K562 (cell line): Measurements from ENCODE around the gene TP73. TPM values are rescaled to one million over a fixed set of nuclear protein-coding genes. Genes with fewer than 3 reads are reported as not detected.

Source experiments
- ATAC-seq: fragments of 200-7000 bp; cut with Tn5 transposase; 3 replicates; pipeline ENCODE4 v1.9.1; 2020; ENCODE audit warnings: moderate library complexity
- BruUV-seq: library from RNA; stranded (reverse); fragments of 400-500 nt; replicated peaks from 2 replicates; lab custom pipeline; 2021; lab: Mats Ljungman, UMichigan
- CTCF ChIA-PET: fragments of 300-600 bp; formaldehyde crosslinking; extraction: SDS; loops from one replicate; lab custom pipeline; 2021; ENCODE audit warnings: low intra/inter-chr PET ratio; lab: Yijun Ruan, JAX
- POLR2A ChIA-PET: fragments of 300-600, 350-650 bp; sonication (Branson Sonifier 250); formaldehyde crosslinking; extraction: SDS; loops from one replicate; lab custom pipeline; 2021; ENCODE audit warnings: antibody characterized with exemption, inconsistent platforms; lab: Yijun Ruan, JAX
- DNase-seq, 4 experiments: peaks; one replicate each; pipeline versions ENCODE4 v3.0.0 to v3.0.0-alpha.2; 2011 to 2018; ENCODE audit warnings: low spot score in 3 of 4, mixed read lengths in 3 of 4; ENCODE audit errors: extremely low read depth in 1 of 4
- FAIRE-seq: peaks from 2 replicates; lab custom pipeline; 2011; peaks lifted over from hg19 to GRCh38; lab: Jason Lieb, UNC
- H2AFZ ChIP-seq: 2 replicates; pipeline ENCODE4 v1.6.0; 2011; ENCODE audit warnings: low read depth, low read length, control low read depth, inconsistent platforms
- H3K27ac ChIP-seq: fragments of 200-600 bp; 3 replicates; pipeline ENCODE4 v1.8.0; 2011; ENCODE audit warnings: low read depth, mild to moderate bottlenecking, control low read depth, inconsistent platforms, low read length, moderate library complexity, mixed read lengths; ENCODE audit errors: extremely low read depth
- H3K27me3 ChIP-seq, 2 experiments: fragments of 300-600 bp in 1 of 2; 2 replicates in 1 of 2; 3 replicates in 1 of 2; pipeline versions ENCODE4 v1.6.0 to v1.8.0; 2011; ENCODE audit warnings: inconsistent platforms in 2 of 2, low read length in 2 of 2, mild to moderate bottlenecking in 1 of 2, mixed read lengths in 1 of 2, moderate library complexity in 1 of 2; ENCODE audit not compliant: control insufficient read depth in 2 of 2, insufficient read depth in 2 of 2
- H3K36me3 ChIP-seq: fragments of 300-600 bp; 3 replicates; pipeline ENCODE4 v1.8.0; 2011; ENCODE audit warnings: mild to moderate bottlenecking, low read length, inconsistent platforms; ENCODE audit not compliant: control insufficient read depth, insufficient read depth
- H3K4me1 ChIP-seq, 2 experiments: fragments of 200-600 bp in 1 of 2; replicated peaks in 1 of 2; 2 replicates in 1 of 2; 3 replicates in 1 of 2; pipeline versions ENCODE4 v1.5.1 to v1.8.0; 2011; ENCODE audit warnings: inconsistent platforms in 2 of 2, low read length in 2 of 2, mild to moderate bottlenecking in 1 of 2, mixed read lengths in 1 of 2, moderate library complexity in 1 of 2; ENCODE audit not compliant: control insufficient read depth in 2 of 2, insufficient read depth in 2 of 2
- H3K4me2 ChIP-seq: 2 replicates; pipeline ENCODE4 v1.6.1; 2011; ENCODE audit warnings: low read length, control low read depth, inconsistent platforms, mixed read lengths; ENCODE audit not compliant: insufficient read depth
- H3K4me3 ChIP-seq: fragments of 200-600 bp; sonication (generic), shearing (Covaris generic); 2 replicates; pipeline ENCODE4 v1.5.1; 2016; ENCODE audit warnings: control low read depth, inconsistent platforms
- H3K79me2 ChIP-seq: fragments of 200-600 bp; 3 replicates; pipeline ENCODE4 v1.8.0; 2011; ENCODE audit warnings: low read length, inconsistent platforms; ENCODE audit not compliant: control insufficient read depth, insufficient read depth
- H3K9ac ChIP-seq, 2 experiments: 2 replicates each; pipeline versions ENCODE4 v1.6.0 to v1.6.1; 2011; ENCODE audit warnings: low read depth in 2 of 2, low read length in 2 of 2, control low read depth in 1 of 2, inconsistent platforms in 1 of 2, mild to moderate bottlenecking in 1 of 2, mixed read lengths in 1 of 2; ENCODE audit not compliant: insufficient read depth in 1 of 2
- H3K9me1 ChIP-seq: one replicate; pipeline ENCODE4 v1.6.0; 2011; ENCODE audit warnings: inconsistent platforms, mild to moderate bottlenecking, low read length, moderate library complexity; ENCODE audit not compliant: control insufficient read depth, insufficient read depth
- H3K9me3 ChIP-seq: replicated peaks from 2 replicates; pipeline ENCODE4 v1.5.1; 2011; ENCODE audit warnings: low read depth, low read length, inconsistent platforms; ENCODE audit not compliant: control insufficient read depth, insufficient read depth
- H4K20me1 ChIP-seq: replicated peaks from 2 replicates; pipeline ENCODE4 v1.6.1; 2011; ENCODE audit warnings: low read length, inconsistent platforms, mixed read lengths; ENCODE audit not compliant: control insufficient read depth, insufficient read depth
- CTBP1 ChIP-seq: fragments of 450-650 bp; IDR thresholded peaks from 2 replicates; pipeline ENCODE4 v1.6.1; 2016; ENCODE audit warnings: borderline replicate concordance
- EP300 ChIP-seq: IDR thresholded peaks from 2 replicates; pipeline ENCODE4 v1.6.1; 2012; ENCODE audit warnings: low read length, improper control_type of control experiment
- FIP1L1 ChIP-seq: fragments of 200-400 bp; formaldehyde crosslinking; IDR thresholded peaks from 2 replicates; pipeline ENCODE4 v1.6.1; 2018; ENCODE audit warnings: mild to moderate bottlenecking, low read depth, low read length; ENCODE audit not compliant: poor library complexity, severe bottlenecking
- FOXJ2 ChIP-seq: fragments of 200-800 bp; sonication (Bioruptor generic); IDR thresholded peaks from 2 replicates; pipeline ENCODE4 v1.6.1; 2016; ENCODE audit warnings: missing genetic modification characterization, missing compliant biosample characterization
- HMG20A ChIP-seq: fragments of 450-650 bp; formaldehyde crosslinking; conservative IDR thresholded peaks from 2 replicates; pipeline ENCODE4 v1.4.0; 2020; ENCODE audit warnings: mild to moderate bottlenecking, mixed read lengths
- PHTF2 ChIP-seq: fragments of 250-450 bp; sonication (Bioruptor Pico); IDR thresholded peaks from 2 replicates; pipeline ENCODE4 v1.5.0; 2021; ENCODE audit warnings: mild to moderate bottlenecking
- THRB ChIP-seq: fragments of 450-650 bp; formaldehyde crosslinking; conservative IDR thresholded peaks from 2 replicates; pipeline ENCODE4 v1.4.0; 2022; ENCODE audit warnings: mild to moderate bottlenecking, missing genetic modification characterization
- ZNF143 ChIP-seq: sonication (generic); formaldehyde crosslinking; IDR thresholded peaks from 2 replicates; pipeline ENCODE4 v1.9.0; 2022; ENCODE audit warnings: mild to moderate bottlenecking, missing genetic modification reagents
- ZNF384 ChIP-seq: IDR thresholded peaks from 2 replicates; pipeline ENCODE4 v1.6.1; 2012; ENCODE audit warnings: low read depth, low read length, improper control_type of control experiment
- ZNF586 ChIP-seq: fragments of 450-650 bp; formaldehyde crosslinking; conservative IDR thresholded peaks from 2 replicates; pipeline ENCODE4 v1.4.0; 2020; ENCODE audit warnings: mild to moderate bottlenecking, moderate library complexity
- WGBS: fragments of 100-300 bp; shearing (Covaris generic); methylation state at CpG from one replicate; pipeline ENCODE4 v1.1.6; 2016; ENCODE audit warnings: low coverage, mixed read lengths; ENCODE audit not compliant: insufficient coverage; ENCODE audit errors: missing lambda C conversion rate; 5-methylcytosine and 5-hydroxymethylcytosine counted together
- in situ Hi-C: fragments of 300-500 bp; cut with MboI; formaldehyde crosslinking; loops from 4 replicates; pipeline ENCODE4 v1.15.0; 2018; ENCODE audit warnings: inconsistent platforms, mixed read lengths
- intact Hi-C: fragments of 100-400 bp; cut with micrococcal nuclease; formaldehyde crosslinking; loops from 2 replicates; pipeline ENCODE4 v1.14.2; 2022
- polyA plus RNA-seq, 8 experiments: library from polyadenylated mRNA; depleted of rRNA in 4 of 8; stranded (reverse) in 5 of 8; unstranded in 3 of 8; fragments of >200 nt; fragmentation: Nextera tagmentation in 2 of 8; fragmentation: Illumina TruSeq in 1 of 8; extraction: Ambion mirVana in 2 of 8; extraction: Trizol in 1 of 8; gene quantifications; 2 replicates each; pipeline versions ENCODE4 v1.2.1 to v1.2.3, GENCODE V29; 2011 to 2014; ENCODE audit warnings: inconsistent platforms in 1 of 8, missing spikeins in 1 of 8
- total RNA-seq, 7 experiments: library from RNA; depleted of rRNA in 6 of 7; stranded (reverse); fragments of >200 nt in 6 of 7; fragmentation: Illumina TruSeq in 2 of 7; extraction: Trizol in 2 of 7; gene quantifications; 2 replicates each; pipeline versions ENCODE4 v1.2.1 to v1.2.3, GENCODE V29; 2011 to 2021; ENCODE audit warnings: low replicate concordance in 1 of 7

The TP73 gene
- total and polyA plus RNA-seq, 9 of the 15 experiments (the other 6 are each of a cell fraction or from before 2014, with no cell fraction given): 0.07 to 1.6 (median 0.40) TPM; not detected in 2

GRCh38 chr1:3749512-3749911 lies 97.2 kb downstream of the TP73 start:
- Histone ChIP-seq H2AFZ (0 out of 2 replicates have a peak overlapping the region, but pooled peaks have one; percentile 13), H3K4me2 (no peak overlapping the region), H3K27me3 (no peaks in the 10 kb centered on the region; a peak in 1 of 5 replicates), H3K9me1 (peaks cover 8% of the 10 kb centered on the region), H3K9ac (no peak overlapping the region), H3K36me3 (peaks cover 12% of the 10 kb centered on the region; the same call in 2 of the 3 replicates), H3K4me3 (no peak overlapping the region), H3K27ac (no peak overlapping the region), H3K4me1 (peaks cover 34 to 47% of the 10 kb centered on the region in 2 experiments), H3K9me3 (no peaks in the 10 kb centered on the region), H3K79me2 (peaks cover 28% of the 10 kb centered on the region), H4K20me1 (peaks cover 12% of the 10 kb centered on the region; the same call in 1 of the 2 replicates)
- no peak for ATAC-seq
- 19% methylated on average over 5 of the region's 5 CpGs for WGBS
- FAIRE-seq: no peak
- ChIA-PET POLR2A (interaction anchor here (0.9 to 1.5 kb wide), 2 partner anchors 10 to 18 kb away, joined by 4 to 6 read pairs; no protein-coding TSS in a partner anchor), CTCF (no interaction called here)
- no peak for TF ChIP-seq ZNF384
- TF ChIP-seq HMG20A (CRISPR knock-in tag): no peak
- TF ChIP-seq FOXJ2 (tag): no peak
- TF ChIP-seq ZNF586 (CRISPR knock-in tag): no peak
- no peak for TF ChIP-seq FIP1L1
- TF ChIP-seq PHTF2 (CRISPR knock-in tag): no peak
- TF ChIP-seq THRB (CRISPR knock-in tag): no peak
- TF ChIP-seq ZNF143 (CRISPR knock-in tag): no peak
- TF ChIP-seq CTBP1: no peak
- no peak for TF ChIP-seq EP300
- in situ Hi-C loops: no loop called here
- intact Hi-C loops: no loop called here
- no peak for DNase-seq
- no TSS peak for BruUV-seq
